AG04450 (cell line): Measurements from ENCODE around the gene ACVR1B. TPM values are rescaled to one million over a fixed set of nuclear protein-coding genes. Genes with fewer than 3 reads are reported as not detected.
A peak's percentile ranks its signal among the peaks of the same experiment; 100 is the strongest.

Experiments
- CTCF ChIA-PET: fragments of 300-600, 350-600 bp; formaldehyde crosslinking; extraction: SDS; loops from one replicate; lab custom pipeline; 2022; ENCODE audit warnings: antibody characterized with exemption, inconsistent platforms; lab: Charles Lee
- POLR2A ChIA-PET: fragments of 350-600 bp; formaldehyde crosslinking; extraction: SDS; loops from one replicate; lab custom pipeline; 2021; ENCODE audit warnings: antibody characterized with exemption, inconsistent platforms; lab: Yijun Ruan, JAX
- DNase-seq: peaks from one replicate; pipeline ENCODE4 v3.0.0-alpha.2; 2011; ENCODE audit warnings: low read depth, low spot score
- H3K27ac ChIP-seq: one replicate; pipeline ENCODE4 v1.5.1; 2012; ENCODE audit warnings: low read depth, low read length, control low read depth
- H3K27me3 ChIP-seq: one replicate; pipeline ENCODE4 v1.6.0; 2012; ENCODE audit warnings: low read length; ENCODE audit not compliant: control insufficient read depth, insufficient read depth
- H3K4me3 ChIP-seq: 2 replicates; pipeline ENCODE4 v1.5.1; 2011; ENCODE audit warnings: mild to moderate bottlenecking, low read depth, low read length, control low read depth
- H3K9me3 ChIP-seq: 2 replicates; pipeline ENCODE4 v1.5.1; 2012; ENCODE audit warnings: low read length; ENCODE audit not compliant: control insufficient read depth, insufficient read depth
- CTCF ChIP-seq: IDR thresholded peaks from 2 replicates; pipeline ENCODE4 v1.5.1; 2011; ENCODE audit warnings: low read depth, low read length, control low read depth, inconsistent platforms
- polyA plus RNA-seq: library from polyadenylated mRNA; depleted of rRNA; stranded (reverse); fragments of >200 nt; gene quantifications from 2 replicates; pipeline ENCODE4 v1.2.3, GENCODE V29; 2011

ACVR1B gene
- polyA plus RNA-seq, 1 experiment = 16.4 TPM

GRCh38 chr12:51925346-51926063 lies 26.0 kb upstream of the ACVR1B start:
- no peaks in the 10 kb centered on the region for H3K9me3 ChIP-seq
- no peak for TF ChIP-seq CTCF
- no peak overlapping the region for H3K27ac ChIP-seq
- peaks cover 4% of the 10 kb centered on the region for H3K27me3 ChIP-seq
- no peak overlapping the region for H3K4me3 ChIP-seq
- DNase-seq = no peak
- ChIA-PET POLR2A (no interaction called here), CTCF (interaction anchor here (0.8 to 1.4 kb wide), 2 partner anchors 12 to 31 kb away, joined by 3 to 5 read pairs; no protein-coding TSS in a partner anchor)

- Histone ChIP-seq H3K9me3 (no peaks in the 10 kb centered on the region), H3K27ac (no peak overlapping the region), H3K27me3 (peaks cover 8% of the 10 kb centered on the region), H3K4me3 (no peak overlapping the region)
- no peak for TF ChIP-seq CTCF
- DNase-seq = no peak
- CTCF ChIA-PET = interaction anchor here (0.6 to 1.6 kb wide), 6 partner anchors 8 to 106 kb away, joined by 3 to 5 read pairs (median 3); no protein-coding TSS in a partner anchor
- POLR2A ChIA-PET = no interaction called here
Observed at GRCh38 chr12:51926064-51926632, 25.4 kb upstream of the ACVR1B start.

- no peak for DNase-seq
- CTCF ChIA-PET = interaction anchor here (0.6 to 1.6 kb wide), 7 partner anchors 8 to 107 kb away, joined by 3 to 5 read pairs (median 3); no protein-coding TSS in a partner anchor
- Histone ChIP-seq H3K27ac (no peak overlapping the region), H3K9me3 (no peaks in the 10 kb centered on the region), H3K27me3 (peaks cover 8% of the 10 kb centered on the region), H3K4me3 (no peak overlapping the region)
- peak; percentile 56 for TF ChIP-seq CTCF
- POLR2A ChIA-PET = no interaction called here
Observed at GRCh38 chr12:51926718-51927117, 24.8 kb upstream of the ACVR1B start.

- Histone ChIP-seq H3K9me3 (no peaks in the 10 kb centered on the region), H3K4me3 (no peak overlapping the region), H3K27ac (no peak overlapping the region), H3K27me3 (peaks cover 13% of the 10 kb centered on the region)
- no peak for DNase-seq
- TF ChIP-seq CTCF = no peak
- POLR2A ChIA-PET = no interaction called here
- CTCF ChIA-PET = interaction anchor here (1.0 to 1.6 kb wide), 2 partner anchors 9 to 23 kb away, joined by 3 to 6 read pairs; no protein-coding TSS in a partner anchor
Observed at GRCh38 chr12:51932218-51933076, 19.1 kb upstream of the ACVR1B start.
